ENCODE data around the gene C1RL.

- TF ChIP-seq, protein P1, sequence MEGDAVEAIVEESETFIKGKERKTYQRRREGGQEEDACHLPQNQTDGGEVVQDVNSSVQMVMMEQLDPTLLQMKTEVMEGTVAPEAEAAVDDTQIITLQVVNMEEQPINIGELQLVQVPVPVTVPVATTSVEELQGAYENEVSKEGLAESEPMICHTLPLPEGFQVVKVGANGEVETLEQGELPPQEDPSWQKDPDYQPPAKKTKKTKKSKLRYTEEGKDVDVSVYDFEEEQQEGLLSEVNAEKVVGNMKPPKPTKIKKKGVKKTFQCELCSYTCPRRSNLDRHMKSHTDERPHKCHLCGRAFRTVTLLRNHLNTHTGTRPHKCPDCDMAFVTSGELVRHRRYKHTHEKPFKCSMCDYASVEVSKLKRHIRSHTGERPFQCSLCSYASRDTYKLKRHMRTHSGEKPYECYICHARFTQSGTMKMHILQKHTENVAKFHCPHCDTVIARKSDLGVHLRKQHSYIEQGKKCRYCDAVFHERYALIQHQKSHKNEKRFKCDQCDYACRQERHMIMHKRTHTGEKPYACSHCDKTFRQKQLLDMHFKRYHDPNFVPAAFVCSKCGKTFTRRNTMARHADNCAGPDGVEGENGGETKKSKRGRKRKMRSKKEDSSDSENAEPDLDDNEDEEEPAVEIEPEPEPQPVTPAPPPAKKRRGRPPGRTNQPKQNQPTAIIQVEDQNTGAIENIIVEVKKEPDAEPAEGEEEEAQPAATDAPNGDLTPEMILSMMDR (IDR thresholded peaks at IDR 0.05): no peak
- TF ChIP-seq POLR2AphosphoS5 (IDR thresholded peaks at IDR 0.05): no peak
Measured at GRCh38 chr12:7045913-7046312, 63.1 kb downstream of the C1RL start.
